Measurements from ENCODE around the gene TRAFD1.
"Not testable (repeated sequence)": the region's sequence is repeated elsewhere in the genome, so short reads cannot be mapped to it uniquely, and the experiment has no call there.

TRAFD1 gene

DNA sequence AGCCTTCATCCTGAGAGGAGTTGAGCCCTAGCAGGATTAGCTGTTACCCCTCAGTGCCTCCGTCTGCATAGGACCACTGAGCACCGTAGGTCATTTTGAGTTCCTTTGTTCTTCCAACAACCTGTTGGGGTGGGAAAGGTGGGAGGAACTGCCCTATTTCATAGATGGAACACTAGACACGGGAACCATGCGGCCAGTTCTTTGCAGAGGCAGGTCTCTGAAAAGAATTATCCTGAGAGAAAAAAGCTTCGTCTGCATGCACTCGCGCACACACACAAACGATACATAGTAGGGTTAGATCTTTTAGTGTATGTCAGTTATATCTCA is 28.5 kb downstream of the TRAFD1 start:
- CTCF ChIA-PET, result no interaction called here
- TF ChIP-seq FOXK2 (IDR thresholded peaks at IDR 0.05), result no peak
- TF ChIP-seq ELF4 (IDR thresholded peaks at IDR 0.05), result no peak
- TF ChIP-seq ZNF384 (IDR thresholded peaks at IDR 0.05), result no peak
- TF ChIP-seq ARNT (IDR thresholded peaks at IDR 0.05), result no peak
- TF ChIP-seq CTBP1 (IDR thresholded peaks at IDR 0.05; ENCODE audit: borderline replicate concordance), result no peak
- TF ChIP-seq TARDBP (IDR thresholded peaks at IDR 0.05), result no peak
- TF ChIP-seq FOXA1 (IDR thresholded peaks at IDR 0.05), result no peak
- TF ChIP-seq SP1 (IDR thresholded peaks at IDR 0.05), result no peak
- TF ChIP-seq L3MBTL2 (conservative IDR thresholded peaks at IDR 0.05), result no peak
- no peak for TF ChIP-seq FOXM1 (IDR thresholded peaks at IDR 0.05; ENCODE audit: borderline replicate concordance)
- no peak for DNase-seq (ENCODE audit: extremely low spot score)
- POLR2A ChIA-PET, result no interaction called here

DNA sequence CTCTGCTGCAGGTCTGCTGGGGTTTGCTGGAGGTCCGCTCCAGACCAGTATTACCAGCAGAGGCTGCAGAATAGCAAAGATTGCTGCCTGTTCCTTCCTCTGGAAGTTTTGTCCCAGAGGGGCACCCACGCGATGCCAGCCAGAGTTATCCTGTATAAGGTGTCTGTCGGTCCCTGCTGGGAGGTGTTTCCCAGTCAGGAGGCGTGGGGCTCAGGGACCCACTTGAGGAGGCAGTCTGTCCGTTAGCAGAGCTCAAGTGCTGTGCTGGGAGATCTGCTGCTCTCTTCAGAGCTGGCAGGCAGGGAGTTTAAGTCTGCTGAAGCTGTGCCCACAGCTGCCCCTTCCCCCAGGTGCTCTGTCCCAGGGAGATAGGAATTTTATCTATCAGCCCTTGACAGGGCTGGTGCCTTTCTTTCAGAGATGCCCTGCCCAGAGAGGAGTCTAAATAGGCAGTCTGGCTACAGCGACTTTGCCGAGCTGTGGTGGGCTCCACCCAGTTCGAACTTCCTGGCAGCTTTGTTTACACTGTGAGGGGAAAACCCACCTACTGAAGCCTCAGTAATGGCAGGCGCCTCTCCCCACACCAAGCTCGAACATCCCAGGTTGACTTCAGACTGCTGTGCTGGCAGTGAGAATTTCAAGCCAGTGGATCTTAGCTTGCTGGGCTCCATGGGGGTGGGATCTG is 33.2 kb downstream of the TRAFD1 start:
- POLR2A ChIA-PET; DNase-seq (ENCODE audit: extremely low spot score); CTCF ChIA-PET: not testable (repeated sequence)

DNA sequence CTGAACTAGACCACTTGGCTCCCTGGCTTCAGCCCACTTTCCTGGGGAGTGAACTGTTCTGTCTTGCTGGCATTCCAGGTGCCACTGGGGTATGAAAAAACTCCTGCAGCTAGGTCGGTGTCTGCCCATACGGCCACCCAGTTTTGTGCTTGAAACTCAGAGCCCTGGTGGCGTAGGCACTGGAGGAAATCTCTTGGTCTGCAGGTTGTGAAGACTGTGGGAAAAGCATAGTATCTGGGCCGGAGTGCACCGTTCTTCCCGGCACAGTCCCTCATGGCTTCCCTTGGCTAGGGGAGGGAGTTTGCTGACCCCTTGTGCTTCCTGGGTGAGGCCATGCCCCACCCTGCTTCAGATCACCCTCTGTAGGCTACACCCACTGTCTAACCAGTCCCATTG is 33.8 kb downstream of the TRAFD1 start:
- no peak for DNase-seq (ENCODE audit: extremely low spot score)
- POLR2A ChIA-PET, result no interaction called here
- CTCF ChIA-PET, result no interaction called here
- no peak for TF ChIP-seq FOXA1 (IDR thresholded peaks at IDR 0.05)
- no peak for TF ChIP-seq FOXK2 (IDR thresholded peaks at IDR 0.05)
- no peak for TF ChIP-seq TARDBP (IDR thresholded peaks at IDR 0.05)
- no peak for TF ChIP-seq CTBP1 (IDR thresholded peaks at IDR 0.05; ENCODE audit: borderline replicate concordance)
- TF ChIP-seq FOXM1 (IDR thresholded peaks at IDR 0.05; ENCODE audit: borderline replicate concordance), result no peak
- no peak for TF ChIP-seq BHLHE40 (IDR thresholded peaks at IDR 0.05; ENCODE audit: borderline replicate concordance)
- TF ChIP-seq, protein P1, sequence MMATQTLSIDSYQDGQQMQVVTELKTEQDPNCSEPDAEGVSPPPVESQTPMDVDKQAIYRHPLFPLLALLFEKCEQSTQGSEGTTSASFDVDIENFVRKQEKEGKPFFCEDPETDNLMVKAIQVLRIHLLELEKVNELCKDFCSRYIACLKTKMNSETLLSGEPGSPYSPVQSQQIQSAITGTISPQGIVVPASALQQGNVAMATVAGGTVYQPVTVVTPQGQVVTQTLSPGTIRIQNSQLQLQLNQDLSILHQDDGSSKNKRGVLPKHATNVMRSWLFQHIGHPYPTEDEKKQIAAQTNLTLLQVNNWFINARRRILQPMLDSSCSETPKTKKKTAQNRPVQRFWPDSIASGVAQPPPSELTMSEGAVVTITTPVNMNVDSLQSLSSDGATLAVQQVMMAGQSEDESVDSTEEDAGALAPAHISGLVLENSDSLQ (IDR thresholded peaks at IDR 0.05), result no peak
- no peak for TF ChIP-seq LEF1 (IDR thresholded peaks at IDR 0.05; ENCODE audit: borderline replicate concordance)
- no peak for TF ChIP-seq ZNF384 (IDR thresholded peaks at IDR 0.05)
- no peak for TF ChIP-seq ELF4 (IDR thresholded peaks at IDR 0.05)
- TF ChIP-seq SP1 (IDR thresholded peaks at IDR 0.05), result no peak
- no peak for TF ChIP-seq NFRKB (IDR thresholded peaks at IDR 0.05)
- no peak for TF ChIP-seq HDGF (IDR thresholded peaks at IDR 0.05; ENCODE audit: borderline replicate concordance)
- no peak for TF ChIP-seq L3MBTL2 (conservative IDR thresholded peaks at IDR 0.05)
- TF ChIP-seq ARNT (IDR thresholded peaks at IDR 0.05), result no peak
- no peak for TF ChIP-seq SUZ12 (IDR thresholded peaks at IDR 0.05)

DNA sequence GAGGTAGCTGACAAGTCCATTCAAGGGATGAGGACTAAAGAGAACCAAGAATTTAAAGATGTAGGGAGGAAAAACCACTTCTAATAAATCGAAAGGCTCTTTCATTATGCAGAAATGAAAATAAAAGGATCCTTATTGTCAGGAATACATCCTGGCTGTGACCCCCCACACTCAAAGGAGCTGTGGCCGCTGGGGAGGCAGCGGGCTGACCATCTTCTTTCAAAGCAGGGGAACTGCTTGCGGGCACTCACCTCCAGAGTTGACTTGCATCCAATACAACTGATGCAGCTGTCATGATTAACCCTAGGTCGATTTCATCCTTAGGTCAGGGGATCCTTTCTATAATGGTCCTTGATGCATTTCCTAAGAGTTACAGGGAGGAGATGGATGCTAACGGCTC is 35.3 kb downstream of the TRAFD1 start:
- ChIA-PET CTCF (no interaction called here), POLR2A (no interaction called here)
- no peak for DNase-seq (ENCODE audit: extremely low spot score)
- TF ChIP-seq ELF4 (IDR thresholded peaks at IDR 0.05), result no peak
- no peak for TF ChIP-seq TARDBP (IDR thresholded peaks at IDR 0.05)
- no peak for TF ChIP-seq CTBP1 (IDR thresholded peaks at IDR 0.05; ENCODE audit: borderline replicate concordance)
- no peak for TF ChIP-seq ZNF384 (IDR thresholded peaks at IDR 0.05)
- no peak for TF ChIP-seq FOXK2 (IDR thresholded peaks at IDR 0.05)
- TF ChIP-seq LEF1 (IDR thresholded peaks at IDR 0.05; ENCODE audit: borderline replicate concordance), result no peak
- no peak for TF ChIP-seq SP1 (IDR thresholded peaks at IDR 0.05)
- TF ChIP-seq L3MBTL2 (conservative IDR thresholded peaks at IDR 0.05), result no peak
- TF ChIP-seq, protein P1 (IDR thresholded peaks at IDR 0.05), result no peak
- no peak for TF ChIP-seq SUZ12 (IDR thresholded peaks at IDR 0.05)
- TF ChIP-seq FOXM1 (IDR thresholded peaks at IDR 0.05; ENCODE audit: borderline replicate concordance), result no peak
- no peak for TF ChIP-seq NFRKB (IDR thresholded peaks at IDR 0.05)
- TF ChIP-seq BHLHE40 (IDR thresholded peaks at IDR 0.05; ENCODE audit: borderline replicate concordance), result no peak
- TF ChIP-seq FOXA1 (IDR thresholded peaks at IDR 0.05), result no peak
- no peak for TF ChIP-seq ARNT (IDR thresholded peaks at IDR 0.05)
- TF ChIP-seq HDGF (IDR thresholded peaks at IDR 0.05; ENCODE audit: borderline replicate concordance), result no peak

DNA sequence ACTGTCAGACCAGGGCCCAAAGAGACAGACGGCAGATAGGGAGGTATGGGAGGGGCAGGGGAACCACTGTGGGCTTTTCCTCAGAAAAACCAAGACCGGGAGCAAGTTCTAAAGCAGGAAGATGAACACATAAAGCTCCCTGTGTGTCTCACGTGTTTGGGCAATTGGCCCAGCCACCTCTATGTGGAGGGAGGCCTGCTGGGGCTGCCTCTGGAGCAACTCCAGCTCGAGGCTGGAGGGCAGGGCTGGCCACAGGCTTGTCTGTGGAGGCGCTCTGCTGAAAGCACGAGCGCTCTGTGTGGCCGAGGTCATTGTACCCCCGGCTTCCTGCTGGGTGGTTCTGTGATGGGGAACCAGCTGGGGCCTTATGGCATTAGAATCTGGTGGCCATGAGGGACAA is 36.4 kb downstream of the TRAFD1 start:
- TF ChIP-seq FOXK2 (IDR thresholded peaks at IDR 0.05) (no peak), FOXM1 (IDR thresholded peaks at IDR 0.05; ENCODE audit: borderline replicate concordance) (no peak), BHLHE40 (IDR thresholded peaks at IDR 0.05; ENCODE audit: borderline replicate concordance) (no peak), LEF1 (IDR thresholded peaks at IDR 0.05; ENCODE audit: borderline replicate concordance) (no peak)
- TF ChIP-seq, protein P1 (IDR thresholded peaks at IDR 0.05), result no peak
- CTCF ChIA-PET, result no interaction called here
- DNase-seq (ENCODE audit: extremely low spot score), result no peak
- POLR2A ChIA-PET, result no interaction called here

DNA sequence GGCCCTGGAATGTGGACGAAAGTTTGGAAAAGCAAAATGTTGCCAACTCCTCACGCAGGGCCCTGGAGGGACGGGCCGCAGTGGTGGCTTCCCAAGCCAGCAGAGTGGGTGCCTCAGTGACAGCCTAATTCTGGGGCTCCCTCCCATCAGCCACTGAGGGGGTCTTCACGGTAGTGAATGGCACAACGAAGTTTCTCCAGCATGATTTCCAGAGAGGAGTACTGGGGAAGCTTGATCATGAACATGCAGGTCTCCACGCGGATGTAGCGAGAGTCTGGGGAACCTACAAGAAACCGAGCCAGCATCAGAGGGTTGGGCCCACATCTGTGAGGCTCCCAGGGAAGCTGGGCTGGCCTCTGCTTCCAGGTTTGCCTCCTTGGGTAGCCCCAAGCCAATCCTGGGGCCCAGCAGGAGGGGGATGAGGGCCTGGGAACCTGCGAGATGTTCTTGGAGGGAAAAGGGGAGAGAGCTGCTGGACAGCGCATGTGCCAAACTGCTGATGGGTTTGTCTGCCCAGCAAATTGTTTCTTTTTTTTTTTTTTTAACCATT is 37.0 kb downstream of the TRAFD1 start:
- ChIA-PET POLR2A (no interaction called here), CTCF (no interaction called here)

More for the DNA sequence above, 37.0 kb downstream of the TRAFD1 start:
- TF ChIP-seq FOXM1 (IDR thresholded peaks at IDR 0.05; ENCODE audit: borderline replicate concordance) (no peak), L3MBTL2 (conservative IDR thresholded peaks at IDR 0.05) (no peak), TARDBP (IDR thresholded peaks at IDR 0.05) (no peak), ZNF384 (IDR thresholded peaks at IDR 0.05) (no peak), FOXA1 (IDR thresholded peaks at IDR 0.05) (no peak), ELF4 (IDR thresholded peaks at IDR 0.05) (no peak), CTBP1 (IDR thresholded peaks at IDR 0.05; ENCODE audit: borderline replicate concordance) (no peak), FOXK2 (IDR thresholded peaks at IDR 0.05) (no peak), LEF1 (IDR thresholded peaks at IDR 0.05; ENCODE audit: borderline replicate concordance) (no peak), BHLHE40 (IDR thresholded peaks at IDR 0.05; ENCODE audit: borderline replicate concordance) (no peak), SUZ12 (IDR thresholded peaks at IDR 0.05) (no peak), SP1 (IDR thresholded peaks at IDR 0.05) (no peak), HDGF (IDR thresholded peaks at IDR 0.05; ENCODE audit: borderline replicate concordance) (no peak), NFRKB (IDR thresholded peaks at IDR 0.05) (no peak)
- TF ChIP-seq, protein P1 (IDR thresholded peaks at IDR 0.05), result no peak
- no peak for DNase-seq (ENCODE audit: extremely low spot score)

All from HEK293T (cell line).